ENCODE results near the gene MMP23B.

Gene MMP23B

GRCh38 chr1:1619917-1620361, 12.0 kb upstream of the MMP23B start:
- H3K4me1 ChIP-seq (ENCODE audit: control insufficient read depth in 1 of 2, insufficient read depth in 1 of 2, low read depth in 1 of 2, low read length in 1 of 2) = peaks cover 10 to 12% of the 10 kb centered on the region in 2 experiments
- peaks cover 2% of the 10 kb centered on the region for H3K36me3 ChIP-seq
- H3K27me3 ChIP-seq = no peaks in the 10 kb centered on the region
- H3K27ac ChIP-seq = no peak overlapping the region
- no peaks in the 10 kb centered on the region for H3K9me3 ChIP-seq
- no peak overlapping the region for H3K4me3 ChIP-seq (ENCODE audit: low read depth in 1 of 2, low read length in 1 of 2)
- TF ChIP-seq CTCF (IDR thresholded peaks at IDR 0.05) = no peak

- Histone ChIP-seq H3K27me3 (no peaks in the 10 kb centered on the region), H3K4me1 (ENCODE audit: control insufficient read depth in 1 of 2, insufficient read depth in 1 of 2, low read depth in 1 of 2, low read length in 1 of 2) (peaks cover 10 to 12% of the 10 kb centered on the region in 2 experiments), H3K9me3 (no peaks in the 10 kb centered on the region), H3K27ac (no peak overlapping the region), H3K36me3 (peaks cover 8% of the 10 kb centered on the region), H3K4me3 (ENCODE audit: low read depth in 1 of 2, low read length in 1 of 2) (no peak overlapping the region)
- TF ChIP-seq CTCF (IDR thresholded peaks at IDR 0.05) = no peak
Measured at GRCh38 chr1:1620433-1621139, 11.4 kb upstream of the MMP23B start.

- H3K27me3 ChIP-seq = no peaks in the 10 kb centered on the region
- TF ChIP-seq CTCF (IDR thresholded peaks at IDR 0.05) = no peak
- H3K4me3 ChIP-seq (ENCODE audit: low read depth in 1 of 2, low read length in 1 of 2) = no peak overlapping the region
- H3K27ac ChIP-seq = no peak overlapping the region
- no peaks in the 10 kb centered on the region for H3K9me3 ChIP-seq
- H3K4me1 ChIP-seq (ENCODE audit: control insufficient read depth in 1 of 2, insufficient read depth in 1 of 2, low read depth in 1 of 2, low read length in 1 of 2) = peaks cover 7 to 9% of the 10 kb centered on the region in 2 experiments
- peaks cover 10% of the 10 kb centered on the region for H3K36me3 ChIP-seq
Measured at GRCh38 chr1:1621173-1622009, 10.6 kb upstream of the MMP23B start.

- no peak overlapping the region for H3K27ac ChIP-seq
- no peak overlapping the region for H3K4me3 ChIP-seq (ENCODE audit: low read depth in 1 of 2, low read length in 1 of 2)
- no peaks in the 10 kb centered on the region for H3K9me3 ChIP-seq
- no peak for TF ChIP-seq CTCF (IDR thresholded peaks at IDR 0.05)
- H3K27me3 ChIP-seq = no peaks in the 10 kb centered on the region
- H3K36me3 ChIP-seq = peaks cover 17% of the 10 kb centered on the region
- peaks cover 0 to 1% of the 10 kb centered on the region in 2 experiments for H3K4me1 ChIP-seq (ENCODE audit: control insufficient read depth in 1 of 2, insufficient read depth in 1 of 2, low read depth in 1 of 2, low read length in 1 of 2)
Measured at GRCh38 chr1:1622010-1622787, 9.8 kb upstream of the MMP23B start.

GRCh38 chr1:1622788-1623094, 9.2 kb upstream of the MMP23B start:
- Histone ChIP-seq H3K27me3 (peaks cover 4% of the 10 kb centered on the region), H3K9me3 (no peaks in the 10 kb centered on the region), H3K27ac (no peak overlapping the region), H3K4me1 (ENCODE audit: control insufficient read depth in 1 of 2, insufficient read depth in 1 of 2, low read depth in 1 of 2, low read length in 1 of 2) (no peaks in the 10 kb centered on the region), H3K4me3 (ENCODE audit: low read depth in 1 of 2, low read length in 1 of 2) (no peak overlapping the region), H3K36me3 (peaks cover 22% of the 10 kb centered on the region)
- no peak for TF ChIP-seq CTCF (IDR thresholded peaks at IDR 0.05)
